GM12874 (cell line): ENCODE results near the gene EFNA4.

Source experiments
- CTCF ChIP-seq: IDR thresholded peaks from 2 replicates; pipeline ENCODE4 v1.5.1; 2011; ENCODE audit warnings: low read depth, mild to moderate bottlenecking, control low read depth, low read length, moderate library complexity; ENCODE audit not compliant: insufficient read depth

Gene EFNA4

GRCh38 chr1:155035936-155036335, 27.6 kb upstream of the EFNA4 start:
- no peak for TF ChIP-seq CTCF

DNA sequence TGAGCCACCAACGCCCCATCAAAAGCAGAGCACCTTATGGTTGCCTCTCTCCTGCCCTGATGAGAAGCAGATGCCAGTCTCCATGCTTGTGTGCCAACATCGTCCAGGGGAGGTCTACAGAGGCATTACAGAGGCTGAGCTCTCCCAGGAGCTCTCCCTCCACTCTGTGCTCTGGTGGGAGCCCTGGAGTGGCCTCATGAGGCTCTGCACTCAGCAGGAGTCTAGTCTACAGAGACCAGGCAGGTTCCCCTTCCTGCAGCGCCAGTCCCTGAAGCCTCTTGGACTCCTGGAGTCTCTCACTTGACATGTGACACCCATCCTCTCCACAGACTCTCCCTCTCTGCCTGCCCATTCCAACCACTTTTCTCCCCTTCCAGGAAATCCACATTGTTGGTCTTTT, 26.5 kb upstream of the EFNA4 start:
- no peak for TF ChIP-seq CTCF

DNA sequence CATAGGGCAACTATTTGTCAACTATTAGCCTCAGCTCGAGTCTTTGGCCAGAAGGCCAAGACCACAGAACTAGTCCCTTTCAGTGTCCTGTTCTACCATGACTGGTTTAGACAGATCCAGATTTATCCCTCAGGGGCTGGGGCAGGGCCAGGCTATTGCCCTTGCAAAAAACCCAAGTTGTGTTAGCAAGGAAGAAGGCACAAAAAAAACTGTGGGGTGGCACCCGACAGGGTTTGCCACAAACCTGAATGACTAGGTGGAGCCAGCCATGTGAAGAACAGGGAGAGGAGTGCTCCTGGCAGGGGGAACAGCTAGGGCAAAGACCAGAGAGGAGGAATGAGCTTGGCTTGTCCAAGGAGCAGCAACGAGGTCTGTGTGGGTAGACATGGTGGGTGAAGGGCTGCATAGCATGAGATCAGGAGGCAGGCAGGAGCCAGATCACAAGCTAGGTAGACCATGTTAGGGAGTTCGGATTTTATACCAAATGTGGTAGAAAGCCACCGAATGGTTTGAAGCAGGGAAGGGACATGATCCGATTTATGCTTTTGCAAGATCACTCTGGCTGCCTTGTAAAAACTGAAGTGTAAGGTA, 25.6 kb upstream of the EFNA4 start:
- TF ChIP-seq CTCF: no peak

DNA sequence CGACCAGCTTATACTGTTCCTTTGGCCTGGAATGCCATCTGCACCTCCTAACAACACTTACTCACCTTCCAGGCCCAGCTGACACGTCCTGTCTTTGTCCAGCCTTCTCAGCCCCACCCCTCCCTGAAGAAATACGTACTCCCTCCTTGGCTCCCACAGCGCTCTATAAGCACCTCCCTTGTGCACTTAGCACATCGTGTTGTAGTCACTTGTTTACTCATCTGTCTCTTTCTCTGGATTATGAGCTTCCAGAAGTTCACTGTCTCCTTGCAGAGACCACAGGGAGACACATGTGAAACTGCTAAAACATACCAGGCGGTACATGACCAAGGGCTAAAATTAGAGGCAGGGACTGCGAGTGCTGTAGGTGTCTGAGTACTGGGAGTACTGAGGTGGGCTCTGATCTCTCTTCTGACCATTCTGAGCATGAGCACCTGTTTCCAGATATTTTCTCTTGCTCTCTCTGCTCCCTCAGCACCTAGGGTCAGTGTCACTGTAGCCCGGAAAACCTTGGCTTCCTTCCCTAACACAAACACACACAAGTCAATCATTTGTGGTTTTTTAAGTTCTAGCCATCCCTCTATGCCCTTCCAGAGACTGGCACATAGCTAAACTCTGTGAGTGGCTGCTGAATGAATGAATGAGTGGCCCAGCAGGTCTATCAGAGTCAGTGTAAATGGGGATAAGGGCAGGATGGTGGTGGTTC, 24.8 kb upstream of the EFNA4 start:
- no peak for TF ChIP-seq CTCF

DNA sequence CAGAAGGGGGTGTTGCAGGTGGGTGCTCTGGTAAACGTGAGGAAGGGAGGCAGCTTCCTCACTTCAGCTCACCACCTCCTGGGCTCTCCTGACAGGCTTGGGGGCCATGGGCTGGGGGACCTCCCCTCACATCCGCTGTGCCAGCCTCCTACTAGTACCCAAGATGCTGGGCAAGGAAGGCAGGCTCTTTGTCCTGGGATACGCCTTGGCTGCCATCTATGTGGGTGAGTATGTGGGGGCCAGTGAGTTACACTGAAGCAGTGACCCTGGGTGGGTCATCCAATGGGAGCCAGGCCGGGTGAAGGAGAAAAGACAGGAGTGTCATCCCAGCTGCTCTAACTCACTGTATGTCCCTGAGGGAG, 24.3 kb upstream of the EFNA4 start:
- no peak for TF ChIP-seq CTCF

DNA sequence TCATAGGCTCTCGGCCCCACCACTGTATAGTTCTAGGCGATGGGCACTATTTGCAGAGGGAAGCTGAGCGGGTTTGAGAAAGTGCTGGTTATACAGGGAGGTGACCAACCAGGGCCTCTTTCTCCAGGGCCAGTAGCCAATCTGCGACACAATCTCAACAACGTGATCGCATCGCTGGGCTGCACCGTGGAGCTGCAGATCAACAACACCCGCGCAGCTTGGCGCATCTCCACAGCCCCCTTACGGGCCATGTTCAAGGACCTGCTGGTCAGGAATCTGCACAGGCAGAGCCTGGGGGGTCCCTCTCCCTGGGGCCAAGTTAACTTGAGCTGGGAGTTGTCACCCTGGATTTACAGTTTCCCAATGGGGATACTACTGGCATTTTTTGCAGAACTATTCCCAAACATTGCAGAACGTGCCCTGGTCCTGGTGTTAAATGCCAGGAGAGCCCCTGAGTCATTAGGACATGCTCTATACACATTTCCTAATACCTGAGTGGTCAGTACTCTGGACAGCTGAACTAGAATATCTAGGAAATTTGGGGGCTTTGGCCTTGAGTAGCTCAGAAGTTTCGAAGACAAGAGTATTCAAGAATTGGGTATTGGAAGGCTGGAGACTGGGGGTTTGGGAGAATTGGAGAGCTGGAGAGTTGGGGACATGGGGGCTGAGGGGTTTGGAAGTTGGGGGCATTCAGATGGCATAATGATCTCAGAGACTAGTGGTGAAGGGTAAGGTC, 23.0 kb upstream of the EFNA4 start:
- no peak for TF ChIP-seq CTCF

GRCh38 chr1:155042789-155043188, 20.8 kb upstream of the EFNA4 start:
- no peak for TF ChIP-seq CTCF
